Glomerular endothelial cell (primary cell): Measurements from ENCODE around the gene CSNK1D. TPM values are rescaled to one million over a fixed set of nuclear protein-coding genes. Genes with fewer than 3 reads are reported as not detected.
"Not testable (repeated sequence)": the region's sequence is repeated elsewhere in the genome, so short reads cannot be mapped to it uniquely, and the experiment has no call there.

Experiments
- DNase-seq: peaks from one replicate; pipeline ENCODE4 v3.0.0-alpha.2; 2011; ENCODE audit warnings: low read depth, low spot score; ENCODE audit errors: extremely low read depth
- total RNA-seq: library from RNA; depleted of rRNA; stranded (reverse); fragments of >200 nt; gene quantifications from 2 replicates; pipeline ENCODE4 v1.2.3, GENCODE V29; 2015

The CSNK1D gene
- total RNA-seq, 1 donor from 2014 or later = 88.0 TPM

DNA sequence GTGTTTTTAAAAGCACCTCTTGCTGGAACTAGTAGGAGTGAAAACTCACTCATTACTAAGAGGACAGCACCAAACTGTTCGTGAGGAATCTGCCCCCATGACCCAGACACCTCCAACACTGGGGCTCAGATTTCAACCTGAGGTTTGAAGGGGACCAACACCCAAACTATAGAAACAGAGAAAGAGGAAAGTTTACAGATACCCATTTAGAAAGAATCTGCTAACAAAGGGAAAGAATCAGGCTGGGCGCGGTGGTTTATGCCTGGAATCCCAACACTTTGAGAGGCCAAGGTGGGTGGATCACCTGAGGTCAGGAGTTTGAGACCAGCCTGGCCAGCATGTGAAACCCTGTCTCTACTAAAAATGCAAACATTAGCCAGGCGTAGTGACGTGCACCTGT lies 3.4 kb upstream of the CSNK1D start:
- no peak for DNase-seq

DNA sequence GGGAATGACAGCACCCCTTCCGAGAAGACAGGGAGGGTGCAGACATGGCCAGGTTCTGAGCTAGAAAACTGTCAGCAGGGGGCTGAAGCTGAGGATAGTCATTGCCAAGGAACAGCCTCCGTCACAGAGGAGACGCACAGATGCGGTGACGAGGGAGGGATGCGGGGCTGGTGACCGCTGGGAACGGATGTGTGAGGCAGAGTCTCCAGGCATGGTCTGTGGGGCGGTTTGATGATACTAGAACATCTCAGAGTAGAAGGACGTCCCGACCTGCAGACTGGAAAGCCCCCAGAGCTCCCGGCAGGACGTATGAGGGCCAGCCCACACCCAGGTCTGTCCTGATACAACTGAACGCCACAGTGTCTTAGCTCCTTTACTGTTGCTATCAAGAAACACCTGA lies 1.8 kb upstream of the CSNK1D start:
- no peak for DNase-seq

DNA sequence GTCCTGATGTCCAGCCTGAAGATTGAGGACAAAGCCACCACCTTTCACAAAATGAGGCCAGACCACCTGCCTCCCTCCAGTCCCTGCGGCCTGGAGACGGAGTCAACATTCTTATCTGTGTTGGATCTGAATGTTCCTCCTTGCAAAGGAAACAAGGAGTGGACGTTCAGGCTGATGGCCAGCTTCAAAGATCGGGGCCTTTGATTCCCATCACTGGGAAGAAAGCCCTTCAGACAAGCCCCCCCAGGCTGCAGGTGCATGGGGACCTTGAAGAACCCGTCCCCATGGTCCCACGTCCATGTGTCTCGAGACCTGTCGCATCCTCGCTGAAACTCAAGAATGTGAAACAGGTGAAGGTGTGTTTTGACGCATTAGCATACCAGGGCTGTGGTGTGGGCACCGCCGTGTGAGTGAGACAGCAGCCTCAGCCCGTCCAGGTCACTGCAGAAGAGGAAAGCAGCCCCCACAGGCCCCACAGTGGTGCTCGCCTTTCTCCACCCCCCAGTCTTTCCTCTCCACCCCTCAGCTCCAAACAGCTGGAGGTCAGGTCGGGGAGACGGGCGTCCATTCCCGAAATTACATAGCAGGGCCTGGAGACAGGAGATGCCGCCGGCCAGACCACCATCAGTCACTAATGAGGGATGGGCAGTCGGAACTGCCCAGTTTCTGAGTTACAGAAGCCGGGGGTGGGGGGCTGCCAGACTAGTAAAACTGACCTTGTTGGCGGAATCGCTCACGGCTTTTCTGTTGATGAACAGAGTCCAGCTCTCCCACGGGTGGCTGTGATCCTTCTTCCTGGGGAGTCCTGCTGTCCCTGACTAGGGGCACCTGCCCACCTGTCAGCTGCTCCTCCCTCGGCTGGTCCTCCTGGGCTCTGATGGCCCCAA lies 877 bp upstream of the CSNK1D start:
- DNase-seq = no peak

DNA sequence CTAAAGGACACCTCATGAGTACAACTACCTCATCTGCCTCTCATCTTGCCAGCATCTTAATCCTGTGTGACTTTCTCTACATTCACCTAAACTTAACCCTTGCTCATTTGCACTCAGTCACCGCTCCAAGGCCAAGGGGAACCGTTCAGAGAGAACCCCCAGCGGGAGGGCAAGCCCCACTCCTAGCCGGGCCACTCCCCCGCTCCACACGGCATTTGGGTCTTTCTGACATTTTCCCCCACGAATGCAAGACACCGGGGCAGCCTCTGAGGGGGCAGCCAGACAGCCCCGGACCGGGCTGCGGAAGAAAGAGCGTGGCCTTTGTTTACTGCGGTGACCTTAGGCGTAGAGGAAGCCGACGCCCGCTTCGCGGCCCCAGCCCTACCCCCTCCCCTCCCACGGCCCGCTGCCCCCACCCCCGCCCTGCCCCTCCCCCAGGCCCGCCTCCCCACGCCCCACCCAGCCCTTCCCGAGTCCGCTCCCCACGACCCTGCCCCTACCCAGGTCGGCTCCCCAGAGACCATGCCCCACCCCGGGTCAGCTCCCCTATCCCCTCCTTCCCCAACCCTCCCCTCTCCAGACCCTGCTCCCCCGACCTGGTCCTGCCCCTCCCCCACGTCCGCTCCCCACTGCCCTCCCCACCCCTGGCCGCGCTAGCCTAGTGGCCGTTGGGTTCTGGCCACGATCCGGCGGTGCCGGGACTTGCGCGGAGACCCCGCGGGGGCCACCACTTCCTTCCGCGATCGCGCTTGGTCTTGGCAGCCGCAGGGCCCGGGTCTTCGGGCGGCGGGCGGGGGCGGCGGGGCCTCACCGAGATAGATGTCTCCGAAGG lies 789 bp downstream of the CSNK1D start:
- no peak for DNase-seq

DNA sequence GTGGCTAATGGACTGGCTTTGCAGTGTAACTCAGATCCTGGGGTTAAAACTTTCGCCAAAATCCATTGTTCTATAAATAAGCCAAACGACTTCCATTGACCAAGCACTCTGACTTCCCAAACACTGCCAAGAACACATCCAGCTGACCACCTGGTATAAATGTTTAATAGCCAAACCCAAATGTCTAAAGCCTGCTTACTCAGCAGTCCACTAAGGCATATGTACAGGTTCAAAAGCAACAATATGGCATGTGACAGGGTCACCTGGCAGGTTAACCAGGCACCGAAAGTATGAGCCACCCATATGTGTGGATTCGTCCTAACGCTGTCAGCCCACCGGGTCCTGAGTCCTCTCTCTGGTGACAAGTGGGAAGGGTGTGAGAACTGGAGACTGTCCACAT lies 2.1 kb downstream of the CSNK1D start:
- no peak for DNase-seq

DNA sequence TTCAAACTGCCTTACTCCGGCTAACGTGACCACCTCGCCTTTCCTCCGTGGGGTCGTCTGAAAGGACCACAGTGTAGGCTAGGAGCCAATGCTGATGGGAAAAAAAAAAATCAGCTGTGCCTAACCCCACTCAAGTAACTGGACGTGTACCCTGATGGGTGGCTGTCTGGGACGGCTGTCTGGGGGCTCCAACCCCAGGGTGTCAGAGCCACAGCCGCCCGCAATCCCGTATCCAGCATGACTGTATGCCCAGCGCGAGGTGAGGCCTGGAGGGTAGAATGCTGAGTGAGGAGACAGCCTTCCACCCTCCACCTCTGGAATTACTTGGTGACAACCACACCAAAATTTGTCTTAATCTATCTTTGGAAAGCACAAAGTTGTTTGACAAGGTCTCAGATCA lies 2.8 kb downstream of the CSNK1D start:
- no peak for DNase-seq

DNA sequence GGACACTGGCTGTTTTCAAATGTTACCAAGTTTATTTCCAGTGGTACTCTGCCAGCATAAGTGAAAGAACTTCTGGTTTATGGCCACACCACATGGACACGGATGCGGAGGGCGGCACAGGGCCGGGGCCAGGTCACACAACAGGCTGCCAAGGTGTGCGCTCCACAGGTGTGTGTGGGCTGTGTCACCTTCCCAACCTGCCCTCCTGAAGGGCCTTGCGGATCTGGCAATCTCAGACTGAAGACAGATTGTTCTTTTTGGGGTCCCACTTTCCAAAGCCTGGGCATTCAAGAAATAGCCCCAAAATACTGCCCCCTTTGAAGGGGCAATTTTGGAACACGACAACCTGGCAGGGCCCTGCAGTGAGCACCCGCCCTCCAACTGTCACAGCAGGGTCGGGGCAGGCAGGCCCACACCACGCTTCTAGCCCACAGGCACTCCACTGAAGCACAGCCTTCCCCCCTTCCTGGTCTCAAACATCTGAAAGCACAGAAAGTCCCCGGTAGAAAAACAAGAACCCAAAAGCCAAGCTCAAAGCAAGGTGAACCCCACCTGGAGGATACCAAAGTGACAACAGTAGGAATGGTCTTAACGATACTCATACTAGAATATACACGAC lies 3.5 kb downstream of the CSNK1D start:
- DNase-seq = no peak

DNA sequence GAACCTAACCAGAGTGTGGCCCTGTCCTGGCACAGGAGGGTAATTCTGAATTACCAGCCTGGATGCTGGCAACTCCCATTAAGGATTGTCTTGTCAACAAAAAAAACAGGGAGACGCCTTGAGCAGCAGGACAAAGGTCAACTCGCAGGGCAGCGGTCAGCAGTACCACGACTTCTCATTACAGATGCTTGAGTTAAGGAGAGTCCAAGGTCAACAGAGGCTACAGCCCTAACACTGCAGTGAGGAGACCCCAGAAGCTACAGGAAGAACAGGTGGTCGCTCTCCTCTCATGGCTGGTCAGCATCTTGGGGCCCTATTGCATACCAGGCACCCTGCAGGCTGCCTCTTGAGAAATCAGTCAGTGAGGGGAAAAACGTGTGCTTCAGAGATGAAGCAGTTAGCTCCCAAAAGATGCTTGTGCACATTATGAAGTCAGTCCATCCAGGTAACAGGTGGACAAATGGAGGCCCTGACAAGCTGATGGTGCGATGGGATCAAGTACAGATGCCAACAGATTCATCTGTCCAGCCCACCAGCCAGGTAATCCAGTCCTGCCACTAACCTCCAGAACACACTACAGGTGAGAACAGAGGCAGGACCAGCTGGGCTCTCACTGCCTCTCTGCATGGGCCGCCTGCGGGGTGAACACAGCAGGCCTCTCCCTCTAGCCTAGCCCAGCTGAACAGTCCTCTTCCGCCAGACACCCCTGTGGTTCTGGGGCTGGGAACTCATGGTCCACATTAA lies 4.2 kb downstream of the CSNK1D start:
- DNase-seq = no peak

DNA sequence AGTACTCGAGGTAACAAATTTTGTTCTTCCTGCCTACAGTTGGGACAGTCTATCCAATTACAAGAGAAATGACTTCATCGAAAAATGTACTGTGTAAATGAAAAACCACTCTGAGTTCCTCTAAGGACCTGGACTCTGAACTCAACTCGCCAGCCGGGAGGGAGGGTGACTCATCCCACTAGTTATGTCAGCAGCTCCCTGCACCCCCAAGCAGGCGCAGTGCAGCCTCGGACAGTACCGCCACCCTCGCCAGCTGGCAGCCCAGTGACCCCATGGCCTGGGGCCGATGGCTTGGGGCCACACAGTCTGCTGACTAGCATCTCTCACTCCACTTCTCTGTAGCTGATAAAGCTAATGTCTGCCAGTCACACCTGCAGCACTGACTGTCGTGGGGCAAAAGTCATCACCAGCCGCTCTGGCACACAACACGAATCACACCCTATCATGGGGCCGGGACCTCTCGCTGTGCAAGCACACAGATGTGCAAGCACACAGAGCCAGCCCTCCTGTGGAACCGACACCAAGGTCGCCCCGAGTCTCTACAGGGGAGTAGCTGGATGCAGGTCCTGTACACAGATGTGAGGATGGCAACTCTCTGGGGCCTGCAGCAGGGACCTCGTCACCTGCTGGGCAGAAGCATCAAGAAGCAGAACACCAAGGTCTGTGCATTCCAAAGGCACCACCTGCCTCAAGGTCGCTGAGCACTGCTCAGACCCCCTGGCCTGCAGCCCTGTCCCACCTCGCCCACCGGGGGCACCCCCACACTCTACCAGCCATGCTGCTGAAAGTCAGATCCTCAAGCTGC lies 5.7 kb downstream of the CSNK1D start:
- peak; percentile 65 for DNase-seq

DNA sequence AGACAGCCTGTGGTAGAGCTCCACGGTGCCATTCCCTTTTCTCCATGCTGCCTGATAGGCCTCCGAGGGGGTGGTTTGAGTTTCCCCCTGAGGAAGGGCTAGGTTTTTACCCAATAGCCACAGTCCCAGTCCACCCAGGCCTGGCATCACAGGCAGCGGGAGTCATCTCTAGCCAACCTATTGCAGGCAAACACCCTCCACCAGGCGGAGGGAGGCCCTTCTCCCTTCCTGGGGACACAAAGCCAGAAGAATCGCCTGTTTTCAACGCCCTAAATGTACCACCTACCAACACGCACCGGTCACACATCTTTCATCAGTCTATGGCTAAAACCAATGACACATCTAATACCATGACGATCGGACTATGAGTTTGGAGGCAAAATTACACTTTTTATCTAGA lies 7.4 kb downstream of the CSNK1D start:
- DNase-seq = no peak

DNA sequence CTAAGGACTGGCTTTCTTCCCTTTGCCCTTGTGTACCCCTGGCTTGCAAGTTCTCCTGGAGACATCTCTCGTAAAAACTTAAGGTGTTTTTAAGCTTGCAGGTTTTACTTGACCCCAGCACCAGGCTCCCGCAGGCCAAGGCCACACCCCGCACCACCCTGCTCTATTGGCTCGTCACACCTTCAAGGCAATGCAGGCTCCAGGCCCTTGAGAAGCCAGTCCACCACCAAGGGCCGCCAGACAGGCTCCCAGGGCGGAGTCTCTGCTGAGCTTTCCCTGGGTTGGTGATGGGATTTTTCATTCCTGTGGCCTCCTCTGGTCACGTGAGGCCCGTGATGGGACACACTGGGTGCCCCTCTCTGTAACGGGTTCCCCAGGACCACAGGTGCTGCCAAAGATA lies 9.9 kb downstream of the CSNK1D start:
- DNase-seq = no peak

DNA sequence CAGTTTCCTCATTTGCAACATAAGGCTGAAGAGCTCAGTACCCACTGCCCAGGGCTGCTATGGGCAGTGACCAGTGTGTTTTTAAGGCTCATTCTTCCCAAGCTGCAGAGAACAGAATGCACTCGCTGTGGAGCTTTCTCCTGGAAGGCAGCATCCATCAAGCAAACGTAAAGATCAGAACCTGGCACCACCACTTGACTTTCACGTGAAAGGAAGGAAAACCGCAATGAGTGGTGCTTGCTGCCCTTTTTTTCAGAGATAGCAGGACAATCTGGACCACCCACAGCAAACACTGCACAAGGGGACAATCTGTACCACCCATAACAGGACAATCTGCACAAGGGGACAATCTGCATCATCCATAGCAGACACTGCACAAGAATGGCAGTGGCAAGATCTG lies 11.2 kb downstream of the CSNK1D start:
- DNase-seq = no peak

DNA sequence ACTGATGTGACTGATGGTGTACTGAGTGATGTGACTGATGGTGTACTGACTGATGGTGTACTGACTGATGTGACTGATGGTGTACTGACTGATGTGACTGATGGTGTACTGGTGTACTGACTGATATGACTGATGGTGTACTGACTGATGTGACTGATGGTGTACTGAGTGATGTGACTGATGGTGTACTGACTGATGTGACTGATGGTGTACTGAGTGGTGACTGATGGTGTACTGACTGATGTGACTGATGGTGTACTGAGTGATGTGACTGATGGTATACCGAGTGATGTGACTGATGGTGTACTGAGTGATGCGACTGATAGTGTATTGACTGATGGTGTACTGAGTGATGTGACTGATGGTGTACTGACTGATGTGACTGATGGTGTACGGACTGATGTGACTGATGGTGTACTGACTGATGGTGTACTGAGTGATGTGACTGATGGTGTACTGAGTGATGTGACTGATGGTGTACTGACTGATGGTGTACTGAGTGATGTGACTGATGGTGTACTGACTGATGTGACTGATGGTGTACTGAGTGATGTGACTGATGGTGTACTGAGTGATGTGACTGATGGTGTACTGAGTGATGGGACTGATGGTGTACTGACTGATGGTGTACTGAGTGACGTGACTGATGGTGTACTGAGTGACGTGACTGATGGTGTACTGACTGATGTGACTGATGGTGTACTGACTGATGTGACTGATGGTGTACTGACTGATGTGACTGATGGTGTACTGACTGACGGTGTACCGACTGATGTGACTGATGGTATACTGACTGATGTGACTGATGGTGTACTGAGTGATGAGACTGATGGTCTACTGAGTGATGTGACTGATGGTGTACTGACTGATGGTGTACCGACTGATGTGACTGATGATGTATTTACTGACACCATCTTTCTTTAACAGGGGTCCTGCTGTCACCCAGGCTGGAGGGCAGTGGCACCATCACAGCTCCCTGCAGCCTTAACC lies 13.2 kb downstream of the CSNK1D start:
- DNase-seq = not testable (repeated sequence)

DNA sequence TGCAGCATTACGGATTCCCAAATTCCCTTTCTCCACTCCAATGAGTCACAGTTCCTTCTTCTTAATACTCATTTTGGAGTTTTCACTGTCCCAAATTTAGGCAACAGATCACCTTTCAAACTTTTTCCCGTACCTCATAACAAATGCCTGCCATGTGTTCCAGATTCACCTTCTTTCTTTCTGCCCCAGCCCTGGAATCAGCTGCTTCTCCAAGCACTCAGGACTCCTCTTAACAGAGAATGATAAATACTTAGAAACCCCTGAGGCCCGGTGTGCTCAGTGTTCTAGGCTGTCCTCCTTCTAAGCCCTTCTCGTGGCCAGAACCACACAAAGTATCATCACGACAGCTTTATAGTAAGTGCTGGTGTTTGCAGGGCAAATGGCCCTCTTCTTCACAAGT lies 14.9 kb downstream of the CSNK1D start:
- no peak for DNase-seq

DNA sequence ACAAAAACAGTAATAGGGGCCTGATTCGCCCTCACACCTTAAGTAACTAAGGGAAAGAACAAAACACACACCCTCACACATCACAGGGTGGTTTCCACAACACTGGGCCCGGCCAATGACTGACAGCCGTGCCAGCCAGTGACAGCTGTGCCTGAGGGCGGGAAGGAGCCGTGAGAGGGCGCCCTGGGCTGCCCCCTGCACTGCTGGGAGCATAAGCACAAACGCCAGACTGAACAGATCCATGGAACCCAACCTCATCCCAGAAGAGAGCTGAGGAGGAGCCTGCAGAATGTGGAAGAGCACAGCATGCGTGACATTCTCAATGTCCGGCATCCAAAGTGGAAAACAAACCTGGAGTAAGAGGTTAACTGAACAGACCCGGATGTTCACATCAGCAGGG lies 16.0 kb downstream of the CSNK1D start:
- no peak for DNase-seq

DNA sequence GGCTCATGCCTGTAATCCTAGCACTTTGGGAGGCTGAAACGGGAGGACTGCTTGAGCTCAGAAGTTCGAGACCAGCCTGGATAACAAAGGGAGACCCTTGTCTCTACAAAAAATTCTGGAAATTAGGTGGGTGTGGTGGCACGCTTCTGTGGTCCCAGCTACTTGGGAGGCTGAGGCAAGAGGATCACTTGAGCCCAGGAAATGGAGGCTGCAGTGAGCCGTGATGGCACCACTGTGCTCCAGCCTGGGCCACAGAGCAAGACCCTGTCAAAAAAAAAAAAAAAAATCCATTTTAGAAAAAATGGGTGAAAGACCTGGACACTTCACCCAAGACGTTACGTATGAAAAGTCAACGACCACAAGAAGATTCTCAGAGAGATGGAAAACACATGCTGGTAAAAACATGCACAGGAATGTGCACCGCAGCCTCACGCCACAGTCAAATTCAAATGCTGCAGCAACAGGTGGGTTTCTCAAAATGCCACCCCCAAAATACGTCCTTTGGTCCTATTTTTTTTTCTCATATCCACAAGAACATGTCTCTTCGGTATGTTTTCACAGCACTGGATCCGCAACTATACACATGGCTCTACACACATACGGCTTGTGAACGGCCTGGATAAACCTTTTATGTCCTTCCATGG lies 17.1 kb downstream of the CSNK1D start:
- no peak for DNase-seq

DNA sequence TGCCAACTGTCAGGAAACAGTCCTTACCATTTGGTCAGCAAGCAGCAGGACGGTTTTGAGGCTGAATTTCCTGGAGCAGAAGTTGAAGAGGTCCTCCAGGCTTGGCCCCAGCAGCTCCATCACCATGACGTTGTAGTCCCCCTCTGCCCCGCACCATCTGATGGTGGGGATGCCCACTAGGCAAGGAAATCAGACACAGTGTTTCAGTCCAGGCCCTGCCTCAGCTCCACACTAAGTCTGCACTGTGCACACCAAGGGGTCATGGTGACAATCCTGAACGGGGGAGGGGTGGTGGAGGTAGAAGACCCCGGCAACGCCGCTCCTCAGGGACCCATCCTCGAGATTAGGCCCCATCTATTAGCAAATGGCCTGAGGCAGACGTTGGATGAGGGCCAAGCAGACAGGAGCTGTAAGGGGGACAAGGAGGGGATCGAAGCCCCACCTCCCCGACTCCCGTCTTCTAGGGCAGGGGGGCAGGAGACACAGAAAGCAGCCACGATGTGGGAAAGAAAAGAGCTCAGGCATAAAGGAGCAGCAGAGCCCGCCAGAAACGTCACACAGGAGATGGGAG lies 18.0 kb downstream of the CSNK1D start:
- no peak for DNase-seq

DNA sequence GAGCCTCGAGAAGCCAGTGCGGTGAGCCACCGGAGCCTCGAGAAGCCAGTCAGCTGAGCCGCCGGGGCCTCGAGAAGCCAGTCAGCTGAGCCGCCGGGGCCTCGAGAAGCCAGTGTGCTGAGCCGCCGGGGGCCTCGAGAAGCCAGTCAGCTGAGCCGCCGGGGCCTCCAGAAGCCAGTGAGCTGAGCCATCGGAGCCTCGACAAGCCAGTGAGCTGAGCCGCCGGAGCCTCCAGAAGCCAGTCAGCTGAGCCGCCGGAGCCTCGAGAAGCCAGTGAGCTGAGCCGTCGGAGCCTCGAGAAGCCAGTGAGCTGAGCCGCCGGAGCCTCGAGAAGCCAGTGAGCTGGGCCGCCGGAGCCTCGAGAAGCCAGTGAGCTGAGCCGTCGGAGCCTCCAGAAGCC lies 18.8 kb downstream of the CSNK1D start:
- DNase-seq = not testable (repeated sequence)
